HAP-1 (cell line): ENCODE results near the gene FAM228B.
"Not testable (repeated sequence)": the region's sequence is repeated elsewhere in the genome, so short reads cannot be mapped to it uniquely, and the experiment has no call there.

Source experiments
- DNase-seq, 2 experiments: peaks; one replicate each; pipeline ENCODE4 v3.0.0-alpha.2; 2016 to 2020; ENCODE audit warnings: low spot score in 2 of 2
- H3K27me3 ChIP-seq: fragments of 250-450 bp; sonication (Bioruptor Pico); 2 replicates; pipeline ENCODE4 v1.5.1; 2020; ENCODE audit warnings: low read depth, mild to moderate bottlenecking, moderate library complexity
- H3K36me3 ChIP-seq: fragments of 250-450 bp; sonication (Bioruptor Pico); replicated peaks from 2 replicates; pipeline ENCODE4 v1.5.1; 2020; ENCODE audit warnings: mild to moderate bottlenecking
- H3K4me1 ChIP-seq: fragments of 250-450 bp; sonication (Bioruptor Pico); 2 replicates; pipeline ENCODE4 v1.5.1; 2020; ENCODE audit warnings: mild to moderate bottlenecking
- H3K4me3 ChIP-seq: fragments of 250-450 bp; sonication (Bioruptor Pico); 2 replicates; pipeline ENCODE4 v1.5.1; 2020; ENCODE audit warnings: mild to moderate bottlenecking, moderate library complexity
- H3K9me3 ChIP-seq: fragments of 250-450 bp; sonication (Bioruptor Pico); 2 replicates; pipeline ENCODE4 v1.5.1; 2020; ENCODE audit warnings: mild to moderate bottlenecking, moderate library complexity
- in situ Hi-C: fragments of 300-500 bp; cut with MboI; formaldehyde crosslinking; loops from 3 replicates; pipeline ENCODE4 v1.14.3; 2020; ENCODE audit warnings: low sequenced_read_pairs, inconsistent platforms, mixed read lengths

FAM228B gene

DNA sequence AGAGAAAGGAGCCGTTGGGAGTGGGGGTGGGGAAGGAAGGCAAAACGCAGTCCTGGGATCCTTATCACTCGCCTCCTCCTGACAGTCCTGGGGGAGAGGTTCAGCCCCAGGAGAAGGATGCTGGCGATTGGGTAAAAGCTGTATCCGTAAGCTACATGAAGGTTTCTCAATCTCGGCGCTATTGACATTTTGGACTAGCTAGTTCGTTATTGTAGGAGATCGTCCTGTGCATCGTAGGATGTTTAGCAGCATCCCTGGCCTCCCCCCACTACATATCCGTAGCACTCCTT, 38.1 kb upstream of the FAM228B start:
- in situ Hi-C loops = loop anchor here (10.0 kb wide), 1 partner anchor 160 kb away; the partner anchor contains the start of gene ATAD2B
- peaks cover 19% of the 10 kb centered on the region for H3K36me3 ChIP-seq
- H3K4me1 ChIP-seq = peaks cover 8% of the 10 kb centered on the region
- no peaks in the 10 kb centered on the region for H3K27me3 ChIP-seq
- peak overlapping the region; percentile 47 for H3K4me3 ChIP-seq
- DNase-seq = no peak
- no peaks in the 10 kb centered on the region for H3K9me3 ChIP-seq

DNA sequence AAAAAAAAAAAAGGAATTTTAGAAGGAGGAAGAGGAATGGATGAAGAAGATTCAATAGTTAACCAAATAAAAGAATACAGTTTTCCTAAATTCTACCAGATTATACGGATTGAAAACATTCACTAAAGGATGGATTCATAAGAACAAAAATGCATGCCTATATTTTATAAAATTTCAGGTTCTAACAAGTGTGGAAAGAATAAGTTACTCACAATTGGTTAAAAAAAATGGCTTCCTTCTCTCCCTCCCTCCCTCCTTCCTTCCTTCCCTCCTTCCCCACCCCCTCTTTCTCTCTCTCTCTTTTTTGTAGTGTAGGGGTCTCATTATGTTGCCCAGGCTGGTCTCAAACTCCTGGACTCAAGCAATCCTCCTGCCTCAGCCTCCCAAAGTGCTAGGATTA, 37.0 kb upstream of the FAM228B start:
- Histone ChIP-seq H3K9me3 (no peaks in the 10 kb centered on the region), H3K4me3 (no peak overlapping the region), H3K36me3 (peaks cover 18% of the 10 kb centered on the region), H3K4me1 (peaks cover 8% of the 10 kb centered on the region), H3K27me3 (no peaks in the 10 kb centered on the region)
- in situ Hi-C loops = loop anchor here (10.0 kb wide), 1 partner anchor 161 kb away; the partner anchor contains the start of gene ATAD2B
- no peak for DNase-seq

DNA sequence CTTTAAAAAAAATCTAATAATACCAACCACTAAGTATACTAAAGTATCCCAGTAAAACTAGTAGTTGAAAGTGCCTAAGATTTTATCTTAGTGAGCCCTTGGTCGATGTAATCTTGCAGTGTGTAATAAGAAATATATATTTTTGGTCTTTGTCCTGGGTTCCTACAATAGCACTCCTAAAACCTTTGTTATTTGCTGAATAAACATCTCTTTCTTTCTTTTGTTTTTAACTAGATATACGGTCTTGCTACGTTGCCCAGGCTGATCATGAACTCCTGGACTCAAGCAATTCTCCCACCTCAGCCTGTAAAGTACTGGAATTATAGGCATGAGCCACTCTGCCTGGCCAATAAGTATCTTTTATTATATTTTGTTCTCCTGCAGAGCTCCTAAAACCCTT, 36.2 kb upstream of the FAM228B start:
- peaks cover 8% of the 10 kb centered on the region for H3K4me1 ChIP-seq
- in situ Hi-C loops = loop anchor here (10.0 kb wide), 1 partner anchor 162 kb away; the partner anchor contains the start of gene ATAD2B
- DNase-seq = no peak
- H3K4me3 ChIP-seq = no peak overlapping the region
- H3K36me3 ChIP-seq = peaks cover 12% of the 10 kb centered on the region
- no peaks in the 10 kb centered on the region for H3K27me3 ChIP-seq
- H3K9me3 ChIP-seq = no peaks in the 10 kb centered on the region

DNA sequence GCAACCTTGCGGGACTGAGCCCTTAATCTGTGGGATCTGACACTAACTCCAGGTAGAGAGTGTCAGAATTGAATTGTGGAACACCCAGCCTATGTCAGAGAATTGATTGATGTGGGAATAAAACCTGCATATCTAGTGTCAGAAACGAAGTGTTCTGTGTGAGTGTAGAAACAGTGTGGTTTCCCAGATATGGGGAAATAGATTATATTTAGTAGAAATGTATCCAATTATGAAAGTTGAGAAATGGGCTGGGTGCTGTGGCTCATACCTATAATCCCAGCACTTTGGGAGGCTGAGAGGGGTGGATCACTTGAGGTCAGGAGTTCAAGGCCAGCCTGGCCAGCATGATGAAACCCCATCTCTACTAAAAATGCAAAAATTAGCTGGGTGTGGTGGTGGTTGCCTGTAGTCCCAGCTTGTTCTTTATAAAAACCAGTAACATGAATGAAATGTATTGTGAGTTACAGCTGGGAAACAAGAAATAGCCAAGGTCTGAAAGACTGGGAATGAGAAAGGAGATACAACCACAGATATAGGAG, 34.4 kb upstream of the FAM228B start:
- no peak for DNase-seq
- Histone ChIP-seq H3K27me3 (no peaks in the 10 kb centered on the region), H3K4me1 (peaks cover 2% of the 10 kb centered on the region; the same call in 1 of the 2 replicates), H3K36me3 (no peaks in the 10 kb centered on the region), H3K9me3 (no peaks in the 10 kb centered on the region), H3K4me3 (no peak overlapping the region)
- in situ Hi-C loops = loop anchor here (10.0 kb wide), 1 partner anchor 164 kb away; the partner anchor contains the start of gene ATAD2B

DNA sequence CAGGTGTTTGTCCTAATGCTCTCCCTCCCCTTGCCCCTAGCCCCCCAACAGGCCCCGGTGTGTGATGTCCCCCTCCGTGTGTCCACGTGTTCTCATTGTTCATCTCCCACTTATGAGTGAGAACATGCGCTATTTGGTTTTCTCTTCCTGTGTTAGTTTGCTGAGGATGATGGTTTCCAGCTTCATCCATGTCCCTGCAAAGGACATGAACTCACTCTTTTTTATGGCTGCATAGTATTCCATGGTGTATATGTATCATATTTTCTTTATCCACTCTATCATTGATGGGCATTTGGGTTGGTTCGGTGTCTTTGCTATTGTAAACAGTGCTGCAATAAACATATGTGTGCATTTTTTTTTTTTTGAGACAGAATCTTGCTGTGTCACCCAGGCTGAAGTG, 30.0 kb upstream of the FAM228B start:
- H3K4me3 ChIP-seq, H3K27me3 ChIP-seq, DNase-seq, H3K36me3 ChIP-seq, H3K4me1 ChIP-seq, H3K9me3 ChIP-seq, in situ Hi-C loops: not testable (repeated sequence)

DNA sequence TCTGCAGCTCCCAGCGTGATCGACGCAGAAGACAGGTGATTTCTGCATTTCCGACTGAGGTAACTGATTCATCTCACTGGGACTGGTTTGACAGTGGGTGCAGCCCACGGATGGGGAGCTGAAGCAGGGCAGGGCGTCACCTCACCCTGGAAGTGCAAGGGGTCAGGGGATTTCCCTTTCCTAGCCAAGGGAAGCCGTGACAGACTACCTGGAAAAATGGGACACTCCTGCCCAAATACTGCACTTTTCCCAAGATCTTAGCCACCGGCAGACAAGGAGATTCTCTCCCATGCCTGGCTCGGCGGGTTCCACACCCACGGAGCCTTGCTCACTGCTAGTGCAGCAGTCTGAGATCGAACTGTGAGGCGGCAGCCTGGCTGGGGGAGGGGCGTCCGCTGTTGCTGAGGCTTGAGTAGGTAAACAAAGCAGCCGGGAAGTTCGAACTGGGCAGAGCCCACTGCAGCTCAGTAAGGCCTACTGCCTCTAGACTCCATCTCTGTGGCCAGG, 28.0 kb upstream of the FAM228B start:
- H3K4me1 ChIP-seq, H3K27me3 ChIP-seq, H3K4me3 ChIP-seq, DNase-seq, in situ Hi-C loops, H3K36me3 ChIP-seq, H3K9me3 ChIP-seq: not testable (repeated sequence)

DNA sequence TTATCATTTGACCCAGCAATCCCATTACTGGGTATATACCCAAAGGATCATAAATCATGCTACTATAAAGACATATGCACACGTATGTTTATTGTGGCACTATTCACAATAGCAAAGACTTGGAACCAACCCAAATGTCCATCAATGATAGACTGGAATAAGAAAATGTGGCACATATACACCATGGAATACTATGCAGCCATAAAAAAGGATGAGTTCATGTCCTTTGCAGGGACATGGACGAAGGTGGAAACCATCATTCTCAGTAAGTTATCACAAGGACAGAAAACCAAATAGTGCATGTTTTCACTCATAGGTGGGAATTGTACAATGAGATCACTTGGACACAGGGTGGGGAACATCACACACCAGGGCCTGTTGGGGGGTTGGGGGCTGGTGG, 22.5 kb upstream of the FAM228B start:
- in situ Hi-C loops, DNase-seq: not testable (repeated sequence)

DNA sequence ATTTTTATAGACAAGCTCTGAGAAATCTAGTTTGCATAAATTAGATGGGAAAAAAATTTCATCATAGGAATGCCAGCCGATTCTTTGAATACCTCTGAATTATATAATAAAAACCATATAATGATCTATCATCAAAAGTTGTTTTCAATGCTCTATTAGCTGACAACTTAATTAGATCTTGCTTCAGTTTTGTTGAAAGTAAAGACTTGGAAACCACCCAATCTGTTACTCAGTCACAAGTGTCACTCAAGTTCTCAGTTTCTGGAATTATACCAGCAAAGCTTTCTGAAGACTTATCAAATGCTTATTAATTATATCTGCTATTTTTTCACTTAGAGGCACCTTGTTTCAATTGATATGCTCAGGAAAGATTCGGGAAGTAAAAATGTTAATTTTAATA, 21.3 kb upstream of the FAM228B start:
- no peaks in the 10 kb centered on the region for H3K27me3 ChIP-seq
- no peak for DNase-seq
- no peak overlapping the region for H3K4me3 ChIP-seq
- no peaks in the 10 kb centered on the region for H3K36me3 ChIP-seq
- H3K9me3 ChIP-seq = 0 out of 2 replicates have a peak, but pooled peaks cover 3% of the 10 kb centered on the region
- H3K4me1 ChIP-seq = no peaks in the 10 kb centered on the region
- in situ Hi-C loops = no loop called here

More for the DNA sequence above, 22.5 kb upstream of the FAM228B start:
- not testable (repeated sequence) for H3K36me3 ChIP-seq, H3K27me3 ChIP-seq, H3K4me3 ChIP-seq, H3K9me3 ChIP-seq, H3K4me1 ChIP-seq

DNA sequence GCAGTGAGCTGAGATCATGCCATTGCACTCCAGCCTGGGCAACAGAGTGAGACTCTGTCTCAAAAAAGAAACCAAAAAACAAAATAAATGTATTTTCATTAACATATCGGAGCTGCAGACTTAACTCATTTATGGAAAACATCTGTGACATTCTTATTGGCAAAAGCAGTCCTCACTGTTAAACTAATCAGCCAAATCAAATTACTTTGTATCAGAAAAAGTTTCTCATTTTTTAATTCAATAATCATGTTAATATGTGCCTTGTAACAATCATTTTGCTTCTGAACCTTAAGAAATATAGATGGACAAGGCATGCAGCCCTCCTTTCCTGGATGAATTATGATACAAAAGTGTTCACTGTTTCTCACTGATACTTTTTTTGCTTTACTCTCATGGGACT, 20.6 kb upstream of the FAM228B start:
- Histone ChIP-seq H3K27me3 (no peaks in the 10 kb centered on the region), H3K4me3 (no peak overlapping the region), H3K36me3 (no peaks in the 10 kb centered on the region), H3K9me3 (0 out of 2 replicates have a peak, but pooled peaks cover 3% of the 10 kb centered on the region), H3K4me1 (no peaks in the 10 kb centered on the region)
- in situ Hi-C loops = no loop called here
- DNase-seq = no peak

DNA sequence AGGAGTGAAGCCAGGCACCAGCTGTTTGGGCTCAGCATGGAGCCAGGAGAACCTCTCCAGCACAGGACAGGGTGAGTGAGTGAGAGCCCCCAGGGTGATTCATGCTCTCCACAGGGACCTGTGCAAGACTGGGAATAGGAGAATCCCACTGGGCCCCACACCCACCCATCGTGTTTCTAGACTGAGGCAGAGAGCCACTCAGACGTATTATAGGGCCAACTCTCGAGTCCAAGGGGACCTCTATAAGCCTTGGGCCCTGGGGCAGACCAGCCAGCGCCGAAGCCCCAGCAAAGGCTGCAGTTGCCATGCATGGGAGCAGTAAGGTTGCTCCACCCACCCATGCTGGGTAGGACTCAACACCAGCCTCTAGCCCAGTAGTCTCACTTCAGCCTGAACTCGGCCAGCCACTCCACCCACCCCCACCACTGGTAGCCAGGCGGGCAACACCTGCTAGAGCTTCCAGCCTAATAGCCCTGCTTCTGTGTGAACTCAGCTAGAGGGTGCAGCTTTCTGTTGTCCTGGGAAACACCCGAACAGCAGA, 19.1 kb upstream of the FAM228B start:
- in situ Hi-C loops = no loop called here
- no peak for DNase-seq
- no peaks in the 10 kb centered on the region for H3K27me3 ChIP-seq
- no peaks in the 10 kb centered on the region for H3K36me3 ChIP-seq
- H3K4me3 ChIP-seq = no peak overlapping the region
- 0 out of 2 replicates have a peak, but pooled peaks cover 3% of the 10 kb centered on the region for H3K9me3 ChIP-seq
- H3K4me1 ChIP-seq = no peaks in the 10 kb centered on the region

GRCh38 chr2:24104906-24105305, 18.4 kb upstream of the FAM228B start:
- DNase-seq = no peak
- Histone ChIP-seq H3K36me3 (no peaks in the 10 kb centered on the region), H3K9me3 (0 out of 2 replicates have a peak, but pooled peaks cover 3% of the 10 kb centered on the region), H3K4me1 (no peaks in the 10 kb centered on the region), H3K27me3 (no peaks in the 10 kb centered on the region), H3K4me3 (no peak overlapping the region)
- in situ Hi-C loops = no loop called here

- 0 out of 2 replicates have a peak, but pooled peaks cover 3% of the 10 kb centered on the region for H3K9me3 ChIP-seq
- no peaks in the 10 kb centered on the region for H3K36me3 ChIP-seq
- H3K4me3 ChIP-seq = no peak overlapping the region
- DNase-seq = no peak
- in situ Hi-C loops = no loop called here
- H3K27me3 ChIP-seq = no peaks in the 10 kb centered on the region
- H3K4me1 ChIP-seq = no peaks in the 10 kb centered on the region
These were observed 17.5 kb upstream of the FAM228B start for GRCh38 chr2:24105816-24106215.

- no peak for DNase-seq
- in situ Hi-C loops = no loop called here
- H3K9me3 ChIP-seq = 0 out of 2 replicates have a peak, but pooled peaks cover 3% of the 10 kb centered on the region
These were observed 16.5 kb upstream of the FAM228B start for GRCh38 chr2:24106786-24107185.

GRCh38 chr2:24107336-24107735, 15.9 kb upstream of the FAM228B start:
- in situ Hi-C loops = no loop called here

More at GRCh38 chr2:24106786-24107185, 16.5 kb upstream of the FAM228B start:
- H3K27me3 ChIP-seq = no peaks in the 10 kb centered on the region
- H3K36me3 ChIP-seq = no peaks in the 10 kb centered on the region
- no peak overlapping the region for H3K4me3 ChIP-seq
- no peaks in the 10 kb centered on the region for H3K4me1 ChIP-seq

More at GRCh38 chr2:24107336-24107735, 15.9 kb upstream of the FAM228B start:
- H3K4me3 ChIP-seq = no peak overlapping the region
- no peak for DNase-seq
- H3K9me3 ChIP-seq = 0 out of 2 replicates have a peak, but pooled peaks cover 3% of the 10 kb centered on the region
- no peaks in the 10 kb centered on the region for H3K36me3 ChIP-seq
- no peaks in the 10 kb centered on the region for H3K4me1 ChIP-seq
- no peaks in the 10 kb centered on the region for H3K27me3 ChIP-seq
